Measurements from ENCODE around the gene MB21D2.

MB21D2 gene

DNA sequence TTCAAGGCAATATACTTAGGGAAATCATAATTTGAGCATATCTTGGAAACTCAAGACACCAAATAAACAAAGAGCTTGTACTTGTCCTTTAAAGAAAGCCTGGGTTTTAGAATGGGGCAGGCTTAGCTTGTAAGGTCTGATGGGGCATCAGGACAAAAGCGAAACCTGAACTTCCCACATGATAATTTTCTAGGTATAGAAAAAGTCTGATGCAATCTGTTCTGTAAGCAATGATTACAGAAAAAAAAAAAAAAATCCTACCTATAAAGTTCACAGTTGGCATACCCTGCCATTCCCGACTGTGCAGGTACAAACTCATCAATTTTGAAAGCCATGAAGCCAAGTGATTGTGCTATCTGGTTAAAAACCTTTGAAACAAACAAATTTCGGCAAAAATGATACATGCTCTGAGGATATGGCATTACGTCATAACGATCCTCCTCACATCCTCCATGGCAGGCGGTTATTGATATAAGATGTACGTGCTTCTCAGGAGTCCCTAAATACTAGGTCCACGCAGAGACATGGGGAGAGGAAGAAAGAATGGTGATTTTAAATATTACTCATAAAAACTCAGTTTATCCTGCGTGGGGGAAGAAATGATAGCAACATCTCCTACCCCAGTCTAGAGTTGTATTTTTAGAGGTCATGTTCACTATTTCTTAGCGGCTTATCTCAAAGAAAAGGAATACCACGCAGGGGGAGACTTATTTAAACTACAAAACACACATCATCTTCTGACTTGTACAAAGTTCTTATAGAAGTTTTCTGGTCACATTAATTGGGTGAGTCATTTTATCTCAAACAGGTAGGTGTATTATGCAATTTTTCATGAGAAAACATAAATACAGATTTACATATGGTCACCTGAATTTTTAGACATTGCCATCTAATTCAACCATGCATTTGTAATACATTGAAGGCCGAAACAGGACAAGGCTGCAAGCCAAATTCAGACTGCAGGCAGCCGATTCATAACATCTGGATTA lies 27.0 kb downstream of the MB21D2 start:
- no peak for DNase-seq

DNA sequence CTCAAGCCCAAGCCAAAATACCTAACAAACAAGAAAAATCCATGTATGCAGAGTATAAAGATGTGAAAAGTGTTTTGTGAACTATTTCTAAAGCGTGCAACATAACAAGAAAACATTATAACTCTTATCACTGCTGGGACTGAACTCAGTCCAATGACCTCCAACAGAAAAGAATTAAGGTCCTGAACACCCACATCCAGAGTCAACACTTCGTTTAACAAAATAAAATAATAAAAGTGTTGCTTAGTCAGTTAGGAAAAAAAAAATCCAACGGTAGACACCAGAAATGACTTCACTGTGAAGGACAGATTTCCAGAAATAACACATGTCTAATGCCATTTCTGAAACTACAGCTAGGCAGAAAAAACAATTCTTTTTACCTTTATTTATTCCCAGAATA lies 28.0 kb downstream of the MB21D2 start:
- DNase-seq, result no peak

DNA sequence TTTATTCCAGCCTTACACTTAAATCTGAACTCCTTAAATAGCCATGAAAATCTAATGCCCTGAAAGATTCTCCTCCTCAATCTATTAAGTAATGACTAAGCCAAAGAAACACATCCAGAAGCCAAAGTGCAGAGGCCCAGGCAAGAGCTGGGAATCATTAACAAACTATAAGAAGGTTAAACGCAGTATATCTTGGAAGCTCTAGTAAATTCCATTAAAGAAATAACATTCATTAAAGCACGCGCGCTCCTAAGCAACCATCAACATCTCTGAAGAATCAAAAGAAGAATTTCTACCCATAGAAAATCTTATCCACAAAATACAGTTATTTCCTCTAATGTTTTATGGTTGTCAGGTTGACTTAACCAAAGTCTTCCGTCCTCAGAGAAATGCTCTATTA lies 29.5 kb downstream of the MB21D2 start:
- DNase-seq, result no peak

DNA sequence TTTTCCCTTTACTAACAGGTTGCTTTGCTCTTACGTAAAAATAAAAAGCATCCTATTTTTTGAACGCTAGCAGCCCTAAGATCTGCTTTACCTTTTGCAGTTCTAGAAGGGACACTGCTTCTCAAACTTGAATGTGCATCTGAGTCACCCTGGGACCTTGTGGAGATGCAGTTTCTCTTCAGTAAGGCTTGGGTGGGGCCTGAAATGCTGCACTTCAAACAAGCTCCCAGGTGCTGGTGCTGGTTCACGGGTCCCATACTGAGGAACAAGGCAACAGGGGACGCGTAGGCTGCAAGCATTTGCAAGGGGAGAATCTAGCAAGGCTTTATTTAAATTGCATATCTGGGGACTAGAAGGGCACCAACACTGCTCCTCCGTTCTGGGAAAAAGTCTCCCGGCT lies 30.0 kb downstream of the MB21D2 start:
- DNase-seq, result no peak

DNA sequence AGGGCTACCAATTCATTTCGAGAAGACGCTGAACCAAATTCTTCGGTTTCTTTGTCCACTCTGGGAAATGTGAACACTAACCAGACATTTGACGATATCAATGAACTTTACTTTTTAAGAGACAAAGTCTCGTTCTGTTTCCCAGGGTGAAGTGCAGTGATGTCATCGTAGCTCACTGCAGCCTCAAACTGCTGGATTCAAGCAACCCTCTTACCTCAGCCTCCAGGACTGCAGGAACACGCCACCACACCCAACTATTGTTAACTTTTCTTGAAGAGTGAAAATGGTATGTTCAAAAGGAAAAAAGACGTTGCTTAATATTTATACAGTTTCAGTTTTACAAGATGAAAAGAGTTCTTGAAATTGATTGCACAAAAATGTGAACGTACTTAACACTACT lies 30.6 kb downstream of the MB21D2 start:
- no peak for DNase-seq

GRCh38 chr3:192884777-192885773 lies 32.6 kb downstream of the MB21D2 start:
- DNase-seq, result no peak

DNA sequence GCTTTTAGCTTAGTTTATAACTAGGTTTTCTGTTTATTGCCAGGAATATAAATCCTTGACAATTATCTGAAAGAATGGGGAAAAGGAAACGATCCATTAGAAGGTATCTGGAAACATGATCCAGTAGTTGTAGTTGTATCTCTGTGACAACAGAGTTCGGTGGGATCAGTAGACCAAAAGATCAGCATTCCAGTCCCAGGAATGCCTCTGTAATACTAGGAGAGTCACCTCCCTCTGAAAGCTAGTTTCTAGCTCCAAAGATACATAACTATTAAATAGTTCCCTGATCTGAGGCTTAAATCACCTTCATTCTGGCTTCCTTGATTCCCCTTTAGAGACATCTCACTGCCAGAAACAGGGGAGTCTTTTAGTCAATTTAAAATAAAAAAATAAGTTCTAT lies 34.1 kb downstream of the MB21D2 start:
- DNase-seq, result no peak

GRCh38 chr3:192881159-192881786 lies 36.4 kb downstream of the MB21D2 start:
- no peak for DNase-seq

- DNase-seq, result no peak
These were observed 37.3 kb downstream of the MB21D2 start for GRCh38 chr3:192880313-192880712.

DNA sequence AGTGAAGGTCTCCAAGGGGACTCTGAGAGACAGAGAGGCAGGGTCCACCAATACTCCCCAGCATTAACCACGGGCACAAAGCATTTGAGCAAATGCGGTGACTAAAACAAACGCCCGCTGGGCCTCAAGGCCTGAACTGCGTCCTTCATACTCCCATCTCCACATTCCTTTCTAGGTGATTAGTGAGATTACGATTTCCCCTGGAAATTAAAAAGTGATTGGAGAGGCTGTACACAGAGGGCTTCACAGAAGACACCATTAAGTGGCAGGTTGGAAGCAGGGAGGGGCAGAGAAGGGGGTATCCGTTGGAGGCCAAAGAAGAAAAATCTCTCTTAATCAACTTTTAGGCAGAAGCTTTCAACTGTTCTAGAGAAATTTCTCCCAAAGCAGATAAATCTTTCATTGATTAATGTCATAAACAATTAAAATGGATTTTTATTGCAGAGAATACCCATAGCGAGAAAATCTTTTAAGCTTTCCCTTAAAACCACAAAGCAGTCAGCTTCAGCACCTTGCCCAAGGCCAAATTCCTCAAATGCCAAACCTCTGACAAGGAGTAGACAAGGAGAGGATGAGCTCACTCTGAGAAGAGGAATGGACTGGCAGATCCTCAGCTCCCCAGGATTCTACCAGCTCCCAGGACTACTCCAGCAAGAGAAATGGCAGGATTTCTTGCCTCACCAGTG lies 38.2 kb downstream of the MB21D2 start:
- DNase-seq, result no peak

GRCh38 chr3:192875971-192876565 lies 41.6 kb downstream of the MB21D2 start:
- DNase-seq, result no peak

DNA sequence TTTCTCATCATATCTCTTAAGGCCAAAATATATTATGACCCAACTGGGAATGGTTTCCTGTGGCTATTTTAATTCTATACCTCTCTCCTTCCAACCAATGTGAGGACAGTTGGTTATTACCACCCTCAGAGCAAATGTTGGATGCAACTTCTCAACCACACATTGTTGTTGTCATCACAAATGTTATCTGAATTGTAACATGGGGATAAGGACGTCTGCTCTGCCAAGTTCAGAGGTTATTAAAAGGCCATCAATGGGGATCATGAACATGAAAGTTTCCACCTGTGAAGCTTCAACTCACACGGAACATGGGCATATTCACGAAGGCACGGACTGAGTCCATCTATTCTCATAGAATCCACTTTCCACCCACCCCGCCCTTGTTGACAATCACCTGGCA lies 46.8 kb downstream of the MB21D2 start:
- no peak for DNase-seq

- no peak for DNase-seq
These were observed 48.3 kb downstream of the MB21D2 start for GRCh38 chr3:192869131-192870031.

DNA sequence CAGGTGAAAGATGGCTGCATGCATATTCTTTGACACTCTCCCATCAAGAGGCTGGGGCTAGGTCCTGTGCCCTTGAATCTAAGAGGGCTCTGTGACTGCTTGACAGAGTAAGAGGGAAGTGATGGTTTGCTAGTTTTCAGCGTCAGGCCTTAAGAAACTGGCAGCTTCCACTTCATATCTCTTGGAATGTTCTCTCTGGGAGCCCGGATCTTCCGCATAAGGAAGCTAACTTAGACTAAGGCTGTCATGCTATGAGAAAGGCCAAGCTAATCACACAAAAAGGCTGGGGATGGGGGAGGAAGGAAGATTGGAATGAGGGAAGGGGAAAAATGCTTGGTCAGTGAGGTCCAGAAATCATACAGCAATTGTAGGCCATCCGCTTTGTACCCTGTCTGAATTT lies 50.0 kb downstream of the MB21D2 start:
- no peak for DNase-seq

GRCh38 chr3:192866804-192867203 lies 50.9 kb downstream of the MB21D2 start:
- DNase-seq, result no peak

DNA sequence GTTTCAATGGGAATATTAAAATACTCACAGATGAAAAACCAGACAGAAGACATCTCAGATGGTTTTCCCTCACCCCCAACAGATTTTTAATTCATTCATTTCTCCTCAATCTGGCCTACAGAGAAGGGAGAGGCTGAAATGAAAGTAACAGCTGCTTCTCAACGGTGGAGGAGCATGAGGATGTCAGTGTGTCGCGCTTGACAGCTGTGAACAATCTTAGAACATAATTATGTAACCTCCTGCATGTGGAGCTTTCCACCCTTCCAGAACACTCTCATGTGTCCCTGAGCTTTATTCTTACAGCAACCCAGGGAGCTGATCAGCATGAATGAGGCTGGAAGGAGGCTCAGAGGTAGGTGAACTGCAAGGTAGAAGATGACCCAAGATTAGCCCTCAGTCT lies 52.7 kb downstream of the MB21D2 start:
- DNase-seq, result no peak

GRCh38 chr3:192863091-192863420 lies 54.6 kb downstream of the MB21D2 start:
- DNase-seq, result no peak

- no peak for DNase-seq
These were observed 55.1 kb downstream of the MB21D2 start for GRCh38 chr3:192862408-192863090.

DNA sequence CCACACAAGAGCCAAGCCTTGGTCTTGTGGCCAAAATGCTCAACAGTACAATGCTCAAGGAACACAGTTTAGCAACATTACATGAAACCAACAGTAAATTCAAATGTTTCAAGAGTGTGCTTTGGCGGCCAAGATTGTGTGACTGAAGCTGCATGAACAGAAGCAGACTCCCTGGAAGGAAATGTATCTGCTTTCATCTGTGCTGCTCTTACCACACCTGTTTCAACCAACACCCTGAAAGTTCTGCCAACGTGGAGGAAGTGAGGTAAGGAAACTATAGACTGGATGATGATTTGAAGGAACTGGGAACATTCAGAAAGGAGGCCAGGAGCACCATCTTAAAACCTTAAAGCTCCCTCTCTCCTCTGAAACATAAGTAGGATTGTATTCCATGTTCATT lies 55.7 kb downstream of the MB21D2 start:
- no peak for DNase-seq

GRCh38 chr3:192860454-192860853 lies 57.2 kb downstream of the MB21D2 start:
- DNase-seq, result no peak

Measured in NCI-H1092 (cell line).